Caco-2 (cell line): ENCODE data around the gene EFCAB14. TPM values are rescaled to one million over a fixed set of nuclear protein-coding genes. Genes with fewer than 3 reads are reported as not detected.

Experiments used
- BruUV-seq: library from RNA; stranded (reverse); fragments of 400-500 nt; replicated peaks from 2 replicates; lab custom pipeline; 2021; lab: Mats Ljungman, UMichigan
- CTCF ChIA-PET: fragments of 300-600 bp; sonication (Branson Sonifier 250); formaldehyde crosslinking; loops from one replicate; lab custom pipeline; 2022; ENCODE audit warnings: antibody characterized with exemption; lab: Charles Lee
- POLR2A ChIA-PET: fragments of 300-600 bp; sonication (Branson Sonifier 250); formaldehyde crosslinking; loops from one replicate; lab custom pipeline; 2022; ENCODE audit warnings: antibody characterized with exemption; lab: Charles Lee
- DNase-seq, 2 experiments: peaks; one replicate each; pipeline versions ENCODE4 v3.0.0 to v3.0.0-alpha.2; 2020 to 2022
- H3K27me3 ChIP-seq: replicated peaks from 2 replicates; pipeline ENCODE4 v1.6.0; 2011; ENCODE audit warnings: low read length; ENCODE audit not compliant: control insufficient read depth, insufficient read depth
- H3K36me3 ChIP-seq: 2 replicates; pipeline ENCODE4 v1.5.1; 2011; ENCODE audit warnings: low read length; ENCODE audit not compliant: control insufficient read depth, insufficient read depth
- H3K4me1 ChIP-seq: fragments of 250-450 bp; sonication (Bioruptor Pico); 2 replicates; pipeline ENCODE4 v1.5.1; 2020; ENCODE audit warnings: mild to moderate bottlenecking
- H3K4me3 ChIP-seq: 2 replicates; pipeline ENCODE4 v1.5.1; 2011; ENCODE audit warnings: low read depth, mild to moderate bottlenecking, control low read depth, low read length
- H3K9me3 ChIP-seq: fragments of 250-450 bp; sonication (Bioruptor Pico); 2 replicates; pipeline ENCODE4 v1.5.1; 2020; ENCODE audit warnings: mild to moderate bottlenecking, moderate library complexity
- H3K27ac Mint-ChIP-seq: one replicate; pipeline ENCODE4 v1.8.0; 2022; ENCODE audit warnings: mixed read lengths; ENCODE audit not compliant: unreplicated experiment
- H3K27me3 Mint-ChIP-seq: one replicate; pipeline ENCODE4 v1.8.0; 2022; ENCODE audit warnings: mixed read lengths; ENCODE audit not compliant: insufficient read depth, unreplicated experiment
- H3K36me3 Mint-ChIP-seq: one replicate; pipeline ENCODE4 v1.8.0; 2022; ENCODE audit warnings: mild to moderate bottlenecking, mixed read lengths; ENCODE audit not compliant: insufficient read depth, unreplicated experiment
- H3K4me1 Mint-ChIP-seq: one replicate; pipeline ENCODE4 v1.8.0; 2022; ENCODE audit warnings: low read depth, mixed read lengths; ENCODE audit not compliant: unreplicated experiment
- H3K4me3 Mint-ChIP-seq: one replicate; pipeline ENCODE4 v1.8.0; 2022; ENCODE audit warnings: mild to moderate bottlenecking, moderate library complexity, mixed read lengths; ENCODE audit not compliant: unreplicated experiment
- H3K9me3 Mint-ChIP-seq: one replicate; pipeline ENCODE4 v1.8.0; 2022; ENCODE audit warnings: mixed read lengths; ENCODE audit not compliant: unreplicated experiment
- CTCF ChIP-seq, 2 experiments: fragments of 200-600 bp in 1 of 2; IDR thresholded peaks; 1 replicate in 1 of 2; 2 replicates in 1 of 2; pipeline versions ENCODE4 v1.5.1 to v1.8.0; 2011 to 2022; ENCODE audit warnings: antibody characterized with exemption in 1 of 2, control low read depth in 1 of 2, inconsistent platforms in 1 of 2, low read depth in 1 of 2, low read length in 1 of 2, mild to moderate bottlenecking in 1 of 2, moderate library complexity in 1 of 2; ENCODE audit not compliant: insufficient read depth in 1 of 2, severe bottlenecking in 1 of 2, unreplicated experiment in 1 of 2
- intact Hi-C: fragments of 100-400 bp; cut with micrococcal nuclease; formaldehyde crosslinking; loops from one replicate; pipeline ENCODE4 v1.10.0; 2022; ENCODE audit not compliant: unreplicated experiment
- total RNA-seq: library from RNA; stranded (reverse); gene quantifications from 2 replicates; pipeline ENCODE4 v1.2.3, GENCODE V29; 2022

Gene EFCAB14
- total RNA-seq, 1 experiment from 2014 or later, result 60.3 TPM

GRCh38 chr1:46650491-46650890 is 68.4 kb downstream of the EFCAB14 start:
- H3K4me1 Mint-ChIP-seq, result no peaks in the 10 kb centered on the region
- H3K27ac Mint-ChIP-seq, result no peak overlapping the region
- ChIA-PET POLR2A (no interaction called here), CTCF (interaction anchor here (0.7 kb wide), 1 partner anchor 350 kb away, joined by 3 read pairs; no protein-coding TSS in a partner anchor)
- H3K9me3 ChIP-seq, result no peaks in the 10 kb centered on the region
- H3K36me3 Mint-ChIP-seq, result peaks cover 16% of the 10 kb centered on the region
- intact Hi-C loops, result no loop called here
- no peak overlapping the region for H3K4me3 Mint-ChIP-seq
- no peak for TF ChIP-seq CTCF (IDR thresholded peaks at IDR 0.05; ENCODE audit: insufficient read depth in 1 of 2, low read depth in 1 of 2, low read length in 1 of 2, severe bottlenecking in 1 of 2, unreplicated experiment in 1 of 2)
- no peaks in the 10 kb centered on the region for H3K27me3 Mint-ChIP-seq
- H3K27me3 ChIP-seq, result no peaks in the 10 kb centered on the region
- no peaks in the 10 kb centered on the region for H3K4me1 ChIP-seq
- H3K9me3 Mint-ChIP-seq, result no peaks in the 10 kb centered on the region
- no peak for DNase-seq
- H3K36me3 ChIP-seq, result no peaks in the 10 kb centered on the region
- no peak overlapping the region for H3K4me3 ChIP-seq
- BruUV-seq, result no TSS peak

- peaks cover 16% of the 10 kb centered on the region for H3K36me3 Mint-ChIP-seq
- POLR2A ChIA-PET, result no interaction called here
- DNase-seq, result no peak
- no peaks in the 10 kb centered on the region for H3K9me3 ChIP-seq
- no peak overlapping the region for H3K4me3 Mint-ChIP-seq
- no peaks in the 10 kb centered on the region for H3K36me3 ChIP-seq
- H3K27me3 Mint-ChIP-seq, result no peaks in the 10 kb centered on the region
- intact Hi-C loops, result no loop called here
- H3K4me1 ChIP-seq, result no peaks in the 10 kb centered on the region
- H3K27me3 ChIP-seq, result no peaks in the 10 kb centered on the region
- CTCF ChIA-PET, result no interaction called here
- TF ChIP-seq CTCF (IDR thresholded peaks at IDR 0.05; ENCODE audit: insufficient read depth in 1 of 2, low read depth in 1 of 2, low read length in 1 of 2, severe bottlenecking in 1 of 2, unreplicated experiment in 1 of 2), result no peak
- H3K4me3 ChIP-seq, result no peak overlapping the region
- no peaks in the 10 kb centered on the region for H3K4me1 Mint-ChIP-seq
- no TSS peak for BruUV-seq
- H3K27ac Mint-ChIP-seq, result no peak overlapping the region
- no peaks in the 10 kb centered on the region for H3K9me3 Mint-ChIP-seq
Observed at GRCh38 chr1:46649764-46650163, 69.2 kb downstream of the EFCAB14 start.

- no peak for TF ChIP-seq CTCF (IDR thresholded peaks at IDR 0.05; ENCODE audit: insufficient read depth in 1 of 2, low read depth in 1 of 2, low read length in 1 of 2, severe bottlenecking in 1 of 2, unreplicated experiment in 1 of 2)
- H3K36me3 ChIP-seq, result no peaks in the 10 kb centered on the region
- no peaks in the 10 kb centered on the region for H3K9me3 ChIP-seq
- H3K27ac Mint-ChIP-seq, result no peak overlapping the region
- no peaks in the 10 kb centered on the region for H3K4me1 ChIP-seq
- peaks cover 16% of the 10 kb centered on the region for H3K36me3 Mint-ChIP-seq
- no peaks in the 10 kb centered on the region for H3K9me3 Mint-ChIP-seq
- no peak for DNase-seq
- H3K4me3 ChIP-seq, result no peak overlapping the region
- H3K27me3 Mint-ChIP-seq, result no peaks in the 10 kb centered on the region
- CTCF ChIA-PET, result no interaction called here
- POLR2A ChIA-PET, result no interaction called here
- no peak overlapping the region for H3K4me3 Mint-ChIP-seq
- intact Hi-C loops, result no loop called here
- no TSS peak for BruUV-seq
- no peaks in the 10 kb centered on the region for H3K4me1 Mint-ChIP-seq
- no peaks in the 10 kb centered on the region for H3K27me3 ChIP-seq
Observed at GRCh38 chr1:46647611-46648010, 71.3 kb downstream of the EFCAB14 start.
